Measurements from ENCODE around the gene GJB1. TPM values are rescaled to one million over a fixed set of nuclear protein-coding genes. Genes with fewer than 3 reads are reported as not detected.
"Not testable (repeated sequence)": the region's sequence is repeated elsewhere in the genome, so short reads cannot be mapped to it uniquely, and the experiment has no call there.

The GJB1 gene
- total RNA-seq = not detected

DNA sequence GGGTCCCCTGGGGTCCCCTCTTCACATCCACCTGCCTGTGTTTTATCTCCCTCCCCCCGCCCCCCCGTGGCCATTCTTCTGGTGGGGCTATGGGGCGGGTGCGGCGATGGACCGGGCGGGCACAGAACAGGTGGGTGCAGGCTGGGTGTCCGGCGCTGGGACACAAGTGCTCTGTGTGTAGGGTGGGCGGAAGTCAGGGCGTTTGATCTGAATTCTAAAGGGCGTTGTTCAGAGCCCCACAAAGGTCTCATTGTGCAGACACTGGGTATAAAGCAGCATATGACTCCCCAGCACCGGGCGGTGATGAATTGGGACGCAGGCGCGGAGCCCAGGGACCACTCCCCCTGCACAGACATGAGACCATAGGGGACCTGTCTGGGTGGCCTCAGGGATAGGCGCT lies at the start of gene GJB1:
TSS of gene GJB1 (plus strand) at position 296 of the 400 bp plus-strand sequence. CDS start 484 bp downstream, outside the sequence.
- peak; percentile 55 for DNase-seq

DNA sequence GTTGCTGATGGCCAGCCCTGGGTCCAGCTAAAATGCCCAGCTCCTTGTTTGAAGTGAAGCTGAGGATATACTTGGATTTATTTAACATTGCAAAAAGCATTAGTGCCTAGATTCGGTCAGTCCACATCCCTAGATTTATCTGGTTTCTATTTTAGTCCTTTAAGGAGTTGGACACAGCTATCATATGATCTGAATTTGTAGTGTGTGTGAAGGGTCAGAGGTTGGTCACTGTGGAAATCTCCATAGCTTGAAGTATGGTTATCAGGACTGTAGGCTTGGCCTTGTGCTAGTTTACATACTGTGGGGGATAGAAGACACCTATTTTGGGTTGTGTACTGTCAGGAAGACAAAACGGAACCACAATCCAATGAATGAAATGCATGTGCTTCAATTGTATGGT lies 49.6 kb upstream of the GJB1 start:
- no peak for DNase-seq

DNA sequence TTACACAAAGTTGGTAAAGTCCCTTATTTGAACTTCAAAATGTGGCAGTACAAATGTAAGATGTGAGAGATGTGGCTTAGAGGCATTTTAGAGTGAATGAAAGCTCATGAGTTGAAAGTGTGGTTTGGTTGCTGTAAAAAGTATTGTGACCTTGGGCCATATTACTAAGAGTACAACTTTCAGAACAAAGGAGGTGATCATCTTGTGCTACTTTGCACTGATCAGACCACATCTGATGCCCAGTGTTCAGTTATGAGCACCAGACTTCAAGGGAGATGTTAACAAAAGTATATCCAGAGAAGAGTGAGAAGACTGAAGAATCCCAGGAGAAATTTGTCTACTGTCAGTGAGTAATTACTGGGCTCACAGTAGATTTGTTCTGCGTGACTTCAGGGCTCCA lies 48.2 kb upstream of the GJB1 start:
- DNase-seq = no peak

DNA sequence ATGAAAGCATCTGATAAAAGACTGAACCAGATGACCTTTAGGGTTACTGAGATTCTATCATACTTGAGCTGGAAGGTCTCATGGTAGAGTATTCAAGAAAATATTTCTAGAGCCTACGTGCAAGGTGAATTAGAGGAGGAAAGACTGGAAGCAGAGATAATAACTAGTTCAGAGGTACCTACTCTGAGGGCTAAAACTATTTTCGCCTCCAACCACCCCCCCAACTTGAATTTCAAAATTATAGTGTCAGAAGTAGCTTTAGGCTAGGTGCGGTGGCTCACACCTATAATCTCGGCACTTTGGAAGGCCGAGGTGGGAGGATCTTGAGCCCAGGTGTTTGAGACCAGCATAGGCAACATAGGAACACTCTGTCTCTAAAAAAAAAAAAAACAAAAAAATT lies 47.5 kb upstream of the GJB1 start:
- DNase-seq = no peak

DNA sequence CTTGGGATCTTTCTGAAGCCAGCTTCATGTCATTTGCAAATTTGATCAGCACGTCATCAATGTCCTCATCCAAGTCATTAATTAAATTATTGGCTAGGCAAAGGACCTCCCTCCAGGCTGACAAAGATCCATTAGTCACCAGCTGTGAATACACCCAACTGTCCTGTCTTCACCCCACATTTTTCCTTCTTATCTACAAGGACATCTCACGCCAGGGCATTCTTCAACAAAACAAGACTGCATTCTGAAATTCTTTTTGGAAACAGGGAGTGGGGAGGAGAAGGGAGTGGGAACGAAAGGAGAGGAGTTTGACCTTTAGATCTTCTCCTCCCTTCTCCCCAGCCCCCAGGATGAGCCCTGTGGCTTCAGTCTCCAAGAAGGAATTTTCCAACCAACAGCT lies 45.7 kb upstream of the GJB1 start:
- no peak for DNase-seq

DNA sequence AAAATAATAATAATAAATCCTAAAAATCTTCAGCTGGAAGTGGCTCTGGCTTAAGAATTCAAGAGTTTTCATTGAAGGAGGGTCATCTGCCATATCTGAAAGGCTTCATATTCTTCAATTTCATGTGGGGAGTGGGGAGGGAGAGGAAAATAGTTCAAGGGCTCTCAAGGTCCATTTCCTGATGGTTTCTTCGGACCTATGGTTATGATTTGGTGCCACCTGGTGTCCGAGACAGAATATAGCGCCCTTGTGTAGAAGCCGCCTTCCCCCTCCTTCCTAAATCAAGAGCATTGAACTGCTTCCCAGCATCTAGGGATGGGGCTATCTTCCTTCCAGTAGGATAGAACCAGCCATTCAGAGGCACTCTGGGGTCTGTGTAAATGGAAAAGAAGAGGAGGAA lies 44.1 kb upstream of the GJB1 start:
- DNase-seq = peak; percentile 6

- DNase-seq = not testable (repeated sequence)
Measured at GRCh38 chrX:71180579-71181265, 42.3 kb upstream of the GJB1 start.

DNA sequence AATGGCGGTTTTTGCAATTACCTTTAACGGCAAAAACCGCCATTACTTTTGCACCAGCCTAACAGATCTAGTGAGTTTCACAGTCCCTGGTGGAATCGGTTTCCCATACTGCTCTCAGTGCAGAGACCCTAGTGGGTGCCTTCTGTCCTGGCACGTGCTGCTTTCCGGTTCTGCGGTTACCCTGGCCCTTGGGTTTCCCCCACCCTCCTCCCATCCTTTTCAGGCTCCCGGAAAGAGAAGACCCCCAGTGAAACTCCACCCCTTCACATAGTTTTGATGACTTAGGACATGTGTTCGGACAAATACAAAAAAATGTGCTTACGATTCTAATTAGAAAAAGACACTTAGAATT lies 41.5 kb upstream of the GJB1 start:
- no peak for DNase-seq

DNA sequence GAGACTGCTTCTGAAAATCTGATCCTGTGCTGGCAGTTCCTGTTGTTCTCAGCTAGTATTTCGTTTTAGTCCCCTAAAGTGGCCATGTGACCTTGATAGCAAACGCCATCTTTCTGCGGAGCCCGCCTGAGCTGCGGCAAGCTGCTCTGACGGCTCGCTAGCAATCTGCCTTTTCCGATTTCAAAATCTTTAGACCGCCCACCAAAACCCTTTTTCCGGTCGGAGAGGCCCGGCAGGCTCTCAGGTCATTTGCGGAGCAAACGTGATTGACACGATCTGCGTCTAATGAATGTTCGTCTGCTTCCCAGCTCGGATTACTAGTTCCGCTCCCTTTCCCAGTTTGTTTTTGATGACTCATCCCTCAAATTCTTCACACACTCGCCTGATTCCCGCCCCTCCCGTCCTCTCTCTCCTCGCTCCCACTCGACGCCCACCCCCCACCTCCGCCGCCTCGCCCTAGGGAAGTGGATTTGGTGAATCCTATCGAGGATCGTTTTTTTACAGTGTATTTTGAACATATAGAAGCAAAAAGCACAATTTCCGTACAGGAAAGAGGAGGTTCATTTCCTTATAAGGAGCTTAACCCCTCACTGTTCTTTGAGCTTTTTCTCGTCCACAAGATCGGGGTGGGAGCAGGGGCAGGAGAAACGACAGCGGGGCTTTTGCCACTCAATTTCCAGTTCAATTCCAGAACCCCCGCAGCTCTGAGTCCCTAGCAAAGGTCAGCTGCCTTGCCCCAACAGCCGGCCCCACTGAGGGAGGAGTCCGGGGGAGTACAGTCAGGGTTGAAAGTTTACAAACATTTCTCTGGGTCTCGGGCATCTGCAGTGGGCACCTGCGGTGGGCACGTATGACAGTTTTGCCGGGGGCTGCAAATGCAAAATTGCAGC lies 40.9 kb upstream of the GJB1 start:
- peak; percentile 86 for DNase-seq

GRCh38 chrX:71182871-71183270 lies 40.2 kb upstream of the GJB1 start:
- DNase-seq = no peak

DNA sequence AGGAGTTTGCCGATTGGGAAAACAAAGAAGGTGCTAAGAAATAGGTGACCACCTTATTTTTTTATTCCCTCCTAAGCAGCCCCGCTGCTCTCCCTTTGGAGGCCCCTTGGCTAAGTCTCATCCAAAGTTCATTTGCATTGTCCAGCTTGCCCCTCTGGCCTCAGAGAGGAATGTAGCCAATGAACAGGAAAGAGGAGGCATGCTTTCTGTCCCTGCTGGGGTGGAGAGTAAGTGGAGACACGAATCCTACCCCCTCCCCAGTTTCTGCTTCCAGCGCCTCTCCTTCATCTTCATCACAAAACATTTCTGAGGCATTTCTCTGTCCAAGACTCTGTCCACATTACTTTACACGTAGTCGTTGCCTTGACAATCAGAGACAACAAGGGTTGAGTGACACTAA lies 39.7 kb upstream of the GJB1 start:
- no peak for DNase-seq

- no peak for DNase-seq
Measured at GRCh38 chrX:71184092-71184491, 38.9 kb upstream of the GJB1 start.

GRCh38 chrX:71184803-71185495 lies 38.1 kb upstream of the GJB1 start:
- DNase-seq = no peak

DNA sequence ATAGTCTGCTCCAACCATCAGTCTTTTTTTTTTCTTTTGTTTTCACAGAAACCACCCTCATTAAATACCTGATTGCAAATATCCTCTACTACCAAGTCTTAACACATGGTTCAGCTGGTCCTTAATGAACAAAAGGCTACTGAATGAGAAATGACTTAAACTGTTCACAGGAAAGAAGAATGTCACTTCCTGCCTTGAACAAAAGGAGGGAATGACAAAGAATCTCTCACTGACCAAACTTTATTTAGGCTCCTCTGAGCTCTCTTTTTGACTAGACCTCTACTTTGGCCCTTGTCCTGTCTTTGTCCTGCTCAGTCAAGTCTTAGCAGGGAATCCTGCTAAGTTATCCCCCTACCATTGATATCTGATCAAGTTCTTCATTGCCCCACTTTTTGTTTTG lies 31.8 kb upstream of the GJB1 start:
- DNase-seq = no peak

DNA sequence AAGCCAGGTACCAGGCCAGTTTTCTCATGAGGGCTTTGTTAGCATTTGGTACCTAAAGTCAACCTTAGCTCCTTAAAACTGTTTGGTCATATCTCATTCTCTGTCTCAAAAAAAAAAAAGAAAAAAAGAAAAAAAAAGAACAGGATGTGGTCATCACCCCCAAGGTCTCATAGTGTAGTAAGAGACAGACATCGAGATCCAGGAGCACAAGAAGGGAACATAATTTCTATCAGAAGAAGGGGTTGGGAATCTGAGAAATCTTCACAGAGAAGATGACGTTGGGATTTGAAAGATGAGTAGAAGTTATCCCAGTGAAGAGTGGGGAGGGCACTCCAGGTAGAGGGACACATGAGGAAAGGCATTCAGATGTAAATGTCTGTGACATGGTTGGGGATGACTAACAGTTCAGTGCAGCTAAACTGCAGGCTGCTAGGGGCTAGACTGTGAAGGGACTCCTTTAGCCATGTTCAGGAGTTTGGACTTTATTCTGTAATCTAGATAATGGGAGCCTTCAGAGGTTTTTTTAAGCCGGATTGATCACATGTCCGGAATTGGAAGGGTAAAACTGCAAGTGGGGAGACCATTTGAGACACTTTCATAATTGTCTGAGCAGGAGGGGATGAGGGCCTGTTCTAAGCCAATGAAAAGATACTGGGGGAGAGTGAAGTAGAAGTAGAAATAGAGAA lies 26.9 kb upstream of the GJB1 start:
- DNase-seq = no peak

- DNase-seq = no peak
Measured at GRCh38 chrX:71198066-71198465, 25.0 kb upstream of the GJB1 start.

GRCh38 chrX:71199252-71200008 lies 23.6 kb upstream of the GJB1 start:
- no peak for DNase-seq

DNA sequence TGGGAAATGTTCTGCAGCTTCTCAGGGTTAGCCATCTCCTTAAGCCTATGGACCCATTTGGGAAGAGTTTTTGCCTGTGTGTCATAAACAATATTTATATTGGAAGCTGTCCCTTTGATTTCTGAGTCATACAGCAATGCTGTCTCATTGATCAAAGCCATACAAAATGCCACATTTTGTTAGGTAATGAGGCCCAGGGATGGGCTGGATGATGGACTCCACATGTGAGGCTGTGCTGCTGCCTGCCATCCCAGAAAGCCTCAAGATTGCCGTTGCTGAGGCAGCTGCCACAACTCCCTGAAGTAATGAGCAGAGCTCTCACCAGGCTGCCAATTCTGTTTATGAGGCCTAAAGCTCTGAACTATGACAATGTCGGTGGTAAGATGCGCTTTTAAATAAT lies 12.2 kb upstream of the GJB1 start:
- no peak for DNase-seq

DNA sequence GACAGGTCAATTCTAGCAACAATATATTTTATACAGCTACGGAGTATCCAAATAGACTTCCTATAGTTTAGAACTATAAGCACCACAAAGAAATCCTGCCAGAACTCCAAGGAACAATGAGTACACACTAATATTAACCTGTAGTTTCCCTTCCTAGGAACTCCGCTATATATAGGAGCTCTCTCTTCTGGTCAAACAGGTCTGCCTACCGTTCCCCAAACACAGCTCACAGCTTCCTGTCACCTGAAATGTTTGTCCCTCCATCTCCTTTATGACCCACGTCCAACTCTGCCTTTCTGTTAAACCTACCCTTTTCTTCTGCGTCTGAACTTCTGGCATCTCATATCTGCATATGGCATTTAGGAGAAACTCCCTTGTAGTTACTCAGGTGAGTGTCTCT lies 10.5 kb upstream of the GJB1 start:
- no peak for DNase-seq

GRCh38 chrX:71214152-71214551 lies 8.9 kb upstream of the GJB1 start:
- no peak for DNase-seq

DNA sequence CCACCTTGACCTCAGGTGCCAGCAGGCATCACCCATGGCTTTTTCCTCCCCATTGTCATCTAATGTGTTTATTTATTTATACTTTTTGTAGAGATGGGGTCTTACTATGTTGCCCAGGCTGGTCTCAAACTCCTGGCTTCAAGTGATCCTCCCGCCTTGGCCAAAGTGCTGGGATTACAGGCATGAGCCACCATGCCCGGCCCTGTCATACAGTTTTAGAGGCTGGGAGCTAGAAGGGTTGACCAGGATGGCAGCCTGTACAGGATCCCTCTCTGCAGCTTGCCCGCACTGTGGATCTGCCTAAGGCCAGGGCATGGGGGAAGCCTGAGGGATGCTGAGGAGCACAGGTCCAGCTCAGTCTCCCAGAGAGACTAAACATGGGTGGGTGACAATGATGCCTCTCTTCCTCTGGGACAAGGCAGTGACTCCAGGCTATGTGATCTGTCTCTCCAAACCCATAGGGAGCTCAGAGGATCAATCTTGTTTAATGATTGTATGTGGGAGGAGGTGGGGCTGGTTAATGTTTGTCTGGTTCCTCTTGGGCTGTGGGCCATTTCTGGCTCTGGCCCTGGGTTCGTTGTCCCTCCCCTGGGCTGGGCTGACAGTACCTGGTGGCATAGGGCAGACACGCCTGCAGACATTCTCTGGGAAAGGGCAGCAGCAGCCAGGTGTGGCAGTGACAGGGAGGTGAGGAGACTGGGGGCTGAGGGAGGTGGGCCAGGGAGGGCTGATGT lies 8.3 kb upstream of the GJB1 start:
- DNase-seq = no peak
